Right lobe of liver (tissue), 6 donors: ENCODE results near the gene GATB. TPM values are rescaled to one million over a fixed set of nuclear protein-coding genes. Genes with fewer than 3 reads are reported as not detected.

Experiments used
- ATAC-seq, 4 donors: fragments of 200-7000 bp; cut with Tn5 transposase; one replicate each; pipeline ENCODE4 v1.9.1; 2020; ENCODE audit warnings: mild to moderate bottlenecking in 4 of 4, moderate library complexity in 4 of 4
- DNase-seq, 3 donors: peaks; one replicate each; pipeline ENCODE4 v3.0.0-alpha.2; 2020
- H3K27ac ChIP-seq, 3 donors: fragments of 200-600 bp; one replicate each; pipeline ENCODE4 v1.8.0; 2022
- H3K27me3 ChIP-seq, 2 donors: fragments of 200-600 bp; one replicate each; pipeline ENCODE4 v1.8.0; 2022
- H3K36me3 ChIP-seq, 4 donors: fragments of 200-600 bp; sonication (generic) in 1 of 4; one replicate each; pipeline versions ENCODE4 v1.5.1 to v1.8.0; 2017 to 2022; ENCODE audit warnings: control low read depth in 1 of 4
- H3K4me1 ChIP-seq, 4 donors: fragments of 200-600 bp; sonication (generic) in 1 of 4; one replicate each; pipeline versions ENCODE4 v1.5.1 to v1.8.0; 2017 to 2022; ENCODE audit warnings: control low read depth in 1 of 4
- H3K4me3 ChIP-seq, 3 donors: fragments of 200-600 bp; one replicate each; pipeline ENCODE4 v1.8.0; 2022
- H3K9me3 ChIP-seq, 4 donors: fragments of 200-600 bp; sonication (generic) in 1 of 4; one replicate each; pipeline versions ENCODE4 v1.5.1 to v1.8.0; 2017 to 2022; ENCODE audit warnings: control low read depth in 1 of 4
- CTCF ChIP-seq, 4 donors: fragments of 200-600 bp in 3 of 4; fragments of 450-650 bp in 1 of 4; IDR thresholded peaks; one replicate each; pipeline versions ENCODE4 v1.5.1 to v1.8.0; 2016 to 2022; ENCODE audit warnings: antibody characterized with exemption in 4 of 4, mild to moderate bottlenecking in 2 of 4
- POLR2A ChIP-seq: fragments of 450-650 bp; IDR thresholded peaks from one replicate; pipeline ENCODE4 v1.6.1; 2017; ENCODE audit warnings: antibody characterized with exemption, mild to moderate bottlenecking
- WGBS: methylation state at CpG from one replicate; pipeline ENCODE4 v1.1.6; 2018; ENCODE audit warnings: low coverage, low lambda C conversion rate; ENCODE audit not compliant: insufficient coverage; ENCODE audit errors: missing lambda C conversion rate; 5-methylcytosine and 5-hydroxymethylcytosine counted together
- intact Hi-C, 2 donors: fragments of 100-400 bp; cut with DNase I; formaldehyde crosslinking; loops; one replicate each; pipeline versions ENCODE4 v1.11.2 to v1.14.1; 2022
- long read RNA-seq: library from polyadenylated mRNA; unstranded; transcript quantifications from one replicate; pipeline ENCODE4 v2.0.0, GENCODE V29; 2019
- total RNA-seq, 6 experiments: library from RNA; depleted of rRNA in 2 of 6; stranded (reverse); fragments of >200 nt in 2 of 6; fragmentation: NEBNext Ultra II Directional in 3 of 6; extraction: Animal tissue kit (Norgen Biotek cat#: 25700) in 3 of 6; gene quantifications; one replicate each; pipeline versions ENCODE4 v1.1.0 to v1.2.4, GENCODE V29; 2016 to 2023
- donor health status: DM: no; HTN: yes; CAD: no.
- donor health status: DM: no; HTN: no; CAD: no.
- donor health status: DM: no; HTN: no; CAD: no.
- donor health status: DM: no; HTN: yes; CAD: no.
- donor health status: DM: no; HTN: yes; CAD: no.

GATB gene
- 10 to 100 TPM; 16.5 to 38.7 (median 17.5) TPM for total RNA-seq
- long read RNA-seq, transcript GATB-201 (13 exons, 2,385 nt) = major isoform, 6 of 7 reads
- long read RNA-seq, partial matches to known transcripts = 0 of 7 reads
- long read RNA-seq, other reads (novel, unspliced or antisense) = 1 of 7 reads

GRCh38 chr4:151760712-151761661 is at the start of gene GATB:
Gene GATB, minus strand, starts transcription at chr4:151761007. Its CDS starts 25 bp downstream, at chr4:151760982.
- WGBS = 6% methylated on average over 27 of the region's 35 CpGs
- H3K4me1 ChIP-seq = peaks cover 0 to 12% (median 0%) of the 10 kb centered on the region in 4 donors
- H3K27ac ChIP-seq = peak within 1 kb of the TSS in 2 of 3 donors; percentile 10 to 47
- intact Hi-C loops = no loop called here
- no peaks in the 10 kb centered on the region for H3K27me3 ChIP-seq
- DNase-seq (peak; percentile 91 to 96 (median 93)), ATAC-seq (peak; percentile 100)
- TF ChIP-seq POLR2A (peak; percentile 61), CTCF (IDR thresholded peaks at IDR 0.05) (peak; percentile 17 to 47 (median 46))
- H3K4me3 ChIP-seq = peak within 1 kb of the TSS; percentile 61 to 76 (median 71)
- H3K36me3 ChIP-seq = peaks cover 0 to 6% (median 0%) of the 10 kb centered on the region in 4 donors
- H3K9me3 ChIP-seq = no peaks in the 10 kb centered on the region

- no peaks in the 10 kb centered on the region for H3K9me3 ChIP-seq
- ATAC-seq (no peak), DNase-seq (no peak)
- H3K27ac ChIP-seq = no peak overlapping the region
- 51% methylated on average over 4 of the region's 4 CpGs for WGBS
- H3K27me3 ChIP-seq = no peaks in the 10 kb centered on the region
- TF ChIP-seq CTCF (IDR thresholded peaks at IDR 0.05) (no peak), POLR2A (no peak)
- intact Hi-C loops = no loop called here
- no peaks in the 10 kb centered on the region for H3K4me1 ChIP-seq
- H3K36me3 ChIP-seq = no peaks in the 10 kb centered on the region
- no peak overlapping the region for H3K4me3 ChIP-seq
Measured at GRCh38 chr4:151810476-151810875, 49.7 kb upstream of the GATB start.

- H3K27me3 ChIP-seq = no peaks in the 10 kb centered on the region
- TF ChIP-seq CTCF (IDR thresholded peaks at IDR 0.05) = no peak
- ATAC-seq = no peak
- no peaks in the 10 kb centered on the region for H3K36me3 ChIP-seq
- WGBS = 64% methylated on average over 5 of the region's 6 CpGs
- intact Hi-C loops = no loop called here
- H3K9me3 ChIP-seq = no peaks in the 10 kb centered on the region
- H3K4me3 ChIP-seq = no peak overlapping the region
- no peak overlapping the region for H3K27ac ChIP-seq
- no peak for DNase-seq
- no peaks in the 10 kb centered on the region for H3K4me1 ChIP-seq
Measured at GRCh38 chr4:151809716-151810115, 48.9 kb upstream of the GATB start.

- DNase-seq (no peak), ATAC-seq (no peak)
- intact Hi-C loops = no loop called here
- TF ChIP-seq CTCF (IDR thresholded peaks at IDR 0.05) (no peak), POLR2A (no peak)
- WGBS = no CpG with 5 or more reads among the region's 4 CpGs
- Histone ChIP-seq H3K27ac (no peak overlapping the region), H3K4me3 (no peak overlapping the region), H3K36me3 (no peaks in the 10 kb centered on the region), H3K27me3 (no peaks in the 10 kb centered on the region), H3K9me3 (no peaks in the 10 kb centered on the region), H3K4me1 (no peaks in the 10 kb centered on the region)
Measured at GRCh38 chr4:151808542-151808941, 47.7 kb upstream of the GATB start.
